ENCODE data around the gene HOXD3.

DNA sequence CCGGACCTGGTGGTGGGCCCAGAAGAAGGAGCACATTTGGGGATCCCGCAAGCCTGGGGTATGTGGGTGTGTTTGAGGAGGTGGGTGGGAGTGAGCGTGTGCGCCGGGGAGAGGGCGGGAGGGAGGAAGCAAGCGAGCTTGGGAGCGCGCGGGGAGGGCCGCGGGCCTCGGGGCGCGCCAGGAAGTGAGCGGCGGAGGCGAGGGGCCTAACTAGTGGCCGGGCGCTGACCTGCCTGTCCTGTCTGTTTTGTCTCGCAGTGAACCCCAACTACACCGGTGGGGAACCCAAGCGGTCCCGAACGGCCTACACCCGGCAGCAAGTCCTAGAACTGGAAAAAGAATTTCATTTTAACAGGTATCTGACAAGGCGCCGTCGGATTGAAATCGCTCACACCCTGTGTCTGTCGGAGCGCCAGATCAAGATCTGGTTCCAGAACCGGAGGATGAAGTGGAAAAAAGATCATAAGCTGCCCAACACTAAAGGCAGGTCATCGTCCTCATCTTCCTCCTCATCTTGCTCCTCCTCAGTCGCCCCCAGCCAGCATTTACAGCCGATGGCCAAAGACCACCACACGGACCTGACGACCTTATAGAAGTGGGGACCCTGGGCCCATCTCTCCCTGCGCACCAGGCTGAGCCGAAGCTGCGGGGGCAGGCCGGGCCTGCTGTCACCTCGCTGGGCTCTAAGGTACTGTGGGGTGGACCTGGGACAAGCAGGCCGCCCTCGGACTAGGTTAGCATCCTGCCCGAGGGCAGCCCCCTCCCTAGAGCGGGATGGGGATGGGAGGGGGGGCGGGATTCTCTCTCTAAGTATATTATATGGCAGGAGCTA, 4.5 kb upstream of the HOXD3 start:
- TF ChIP-seq POLR2AphosphoS5 (IDR thresholded peaks at IDR 0.05; ENCODE audit: borderline replicate concordance, low read depth, low read length) = no peak
- no peak for TF ChIP-seq EZH2 (IDR thresholded peaks at IDR 0.05)
- no peak for TF ChIP-seq FOXP2 (optimal IDR thresholded peaks at IDR 0.05; ENCODE audit: control extremely low read depth, extremely low read length, insufficient read depth)
